Measurements from ENCODE around the gene PGLYRP2.

Gene PGLYRP2

DNA sequence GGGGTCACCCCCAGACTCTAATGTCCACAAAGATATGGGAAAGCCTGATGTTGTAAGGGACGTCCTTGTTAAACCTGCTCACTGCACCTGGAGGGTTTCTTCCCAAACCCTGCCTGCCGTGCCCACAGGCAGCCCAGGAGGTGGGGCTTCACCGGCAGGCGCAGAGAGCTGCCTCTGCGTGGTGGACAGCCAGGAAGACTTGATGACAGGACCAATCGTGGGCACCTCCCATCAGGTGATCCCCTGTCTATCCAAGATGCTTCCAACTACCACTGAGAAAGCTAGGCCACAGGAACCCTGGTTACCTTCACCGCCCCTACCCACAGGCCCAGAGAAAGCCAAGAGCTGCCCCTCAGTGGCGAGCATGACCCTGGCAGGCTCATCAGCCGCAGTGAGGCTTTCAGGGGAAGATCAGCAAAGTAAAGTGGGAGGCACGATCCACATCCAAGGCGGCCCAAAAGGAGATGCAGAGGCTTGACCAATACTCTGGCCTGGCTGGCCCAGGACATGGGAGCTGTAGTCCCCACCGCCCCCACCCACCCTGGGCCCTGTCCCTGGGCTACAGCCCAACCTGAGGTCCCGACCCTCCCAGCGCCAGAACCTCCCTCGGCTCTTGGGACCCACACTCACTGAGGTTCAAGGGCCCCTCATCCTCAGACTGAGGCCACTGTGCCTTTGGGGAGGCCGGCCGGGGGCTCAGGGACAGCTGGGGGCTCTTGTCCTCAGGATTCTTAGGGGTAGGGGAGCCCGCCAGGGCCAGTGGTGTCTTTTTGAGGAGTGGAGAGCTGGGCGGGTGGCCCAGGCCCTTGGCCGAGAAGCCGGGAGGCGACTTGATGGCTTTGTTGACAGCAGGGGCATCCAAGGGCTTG lies 50.1 kb downstream of the PGLYRP2 start:
- Mint-ChIP-seq H3K4me3 (no peak overlapping the region), H3K36me3 (peaks cover 35% of the 10 kb centered on the region), H3K9me3 (no peaks in the 10 kb centered on the region), H3K27ac (no peak overlapping the region), H3K4me1 (peaks cover 37% of the 10 kb centered on the region), H3K27me3 (no peaks in the 10 kb centered on the region)
- no peak for ATAC-seq

DNA sequence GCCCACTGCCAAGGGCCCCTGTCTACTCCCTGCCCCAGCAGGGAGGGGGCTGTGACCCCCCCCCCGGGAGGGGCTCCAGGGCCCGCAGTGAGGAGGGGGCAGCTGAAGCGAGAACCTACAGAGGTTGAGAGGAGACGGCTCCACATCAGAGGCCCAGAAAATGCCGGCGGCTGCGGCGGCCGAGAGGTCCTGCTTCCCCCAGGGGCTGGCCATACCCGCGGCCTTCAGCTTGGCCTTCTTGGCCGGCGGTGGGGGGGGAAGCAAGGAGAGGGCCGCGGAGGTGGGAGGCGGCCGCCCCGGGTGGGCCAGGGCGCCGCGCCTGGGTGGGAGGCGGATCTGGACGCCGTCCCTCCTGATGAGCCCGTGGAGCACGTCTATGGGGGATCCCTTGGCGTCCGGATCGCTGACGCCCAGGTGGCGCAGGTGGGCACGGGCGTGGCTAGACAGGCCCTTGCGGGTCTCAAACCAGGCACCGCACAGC lies 51.3 kb downstream of the PGLYRP2 start:
- peaks cover 47% of the 10 kb centered on the region for H3K36me3 Mint-ChIP-seq
- no peak overlapping the region for H3K27ac Mint-ChIP-seq
- no peaks in the 10 kb centered on the region for H3K27me3 Mint-ChIP-seq
- H3K4me3 Mint-ChIP-seq = no peak overlapping the region
- no peaks in the 10 kb centered on the region for H3K9me3 Mint-ChIP-seq
- peaks cover 29% of the 10 kb centered on the region for H3K4me1 Mint-ChIP-seq
- ATAC-seq = no peak

DNA sequence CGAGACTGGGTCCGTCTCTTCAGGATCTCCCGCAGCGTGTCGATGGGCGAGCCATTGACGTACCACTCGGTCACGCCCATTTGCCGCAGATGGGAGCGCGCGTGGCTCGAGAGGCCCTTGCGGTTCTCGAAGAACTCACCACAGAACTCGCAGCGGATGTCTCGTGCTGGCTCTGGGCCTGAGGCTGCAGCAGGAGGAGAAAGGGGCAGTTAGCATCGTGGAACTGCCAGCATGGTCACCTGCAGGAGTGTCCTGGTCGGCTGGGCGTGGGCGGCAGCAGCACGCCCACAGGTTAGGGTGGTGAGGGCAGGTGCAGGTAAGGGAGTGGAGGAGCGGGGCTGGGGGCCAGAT lies 52.0 kb downstream of the PGLYRP2 start:
- Mint-ChIP-seq H3K27me3 (no peaks in the 10 kb centered on the region), H3K27ac (no peak overlapping the region)

DNA sequence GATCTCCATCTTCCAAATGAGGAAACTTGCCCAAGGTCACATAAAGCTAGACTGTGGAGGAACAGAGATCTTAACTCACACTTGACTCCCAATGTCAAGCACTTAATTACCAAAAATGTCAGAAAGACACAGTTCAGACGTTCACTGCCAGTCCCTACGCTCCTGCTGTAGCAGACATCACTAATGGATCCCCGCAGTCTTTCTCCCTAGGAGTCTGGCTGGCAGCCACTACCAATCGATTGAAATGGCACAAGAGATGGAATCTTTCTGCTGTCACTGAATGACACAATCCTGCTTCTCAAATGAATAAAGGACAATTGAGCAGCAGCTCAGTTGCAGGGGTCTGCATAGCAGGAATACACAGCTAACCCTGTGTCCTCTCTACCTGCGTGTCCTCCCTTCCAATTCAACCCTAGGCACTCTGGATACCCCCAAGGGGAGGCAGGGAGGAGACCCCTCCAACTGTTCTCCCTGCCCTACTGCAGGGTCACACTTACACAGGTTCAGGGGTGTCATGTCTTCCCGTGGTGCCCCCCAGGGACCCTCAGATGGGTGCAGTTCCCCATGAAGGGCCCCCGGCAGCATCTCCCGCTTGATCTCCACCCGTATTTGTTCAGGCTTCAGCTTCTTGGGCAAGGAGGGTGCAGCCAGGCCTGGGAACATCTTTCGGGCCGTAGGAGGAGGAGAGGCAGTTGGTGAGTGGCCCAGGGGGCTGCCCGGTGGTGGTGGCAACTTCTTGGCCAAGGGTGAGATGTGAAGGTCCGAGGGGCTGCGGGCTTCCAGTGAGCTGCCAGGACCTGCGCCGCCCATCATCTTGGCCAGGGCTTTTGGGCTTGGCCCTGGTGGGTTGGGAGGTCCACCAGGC lies 52.6 kb downstream of the PGLYRP2 start:
- Mint-ChIP-seq H3K27me3 (no peaks in the 10 kb centered on the region), H3K4me3 (no peak overlapping the region), H3K27ac (no peak overlapping the region), H3K4me1 (peaks cover 23% of the 10 kb centered on the region), H3K36me3 (peaks cover 58% of the 10 kb centered on the region), H3K9me3 (no peaks in the 10 kb centered on the region)
- no peak for ATAC-seq

More for the DNA sequence above, 52.0 kb downstream of the PGLYRP2 start:
- ATAC-seq = no peak
- H3K36me3 Mint-ChIP-seq = peaks cover 54% of the 10 kb centered on the region
- no peak overlapping the region for H3K4me3 Mint-ChIP-seq
- H3K4me1 Mint-ChIP-seq = peaks cover 26% of the 10 kb centered on the region
- no peaks in the 10 kb centered on the region for H3K9me3 Mint-ChIP-seq

DNA sequence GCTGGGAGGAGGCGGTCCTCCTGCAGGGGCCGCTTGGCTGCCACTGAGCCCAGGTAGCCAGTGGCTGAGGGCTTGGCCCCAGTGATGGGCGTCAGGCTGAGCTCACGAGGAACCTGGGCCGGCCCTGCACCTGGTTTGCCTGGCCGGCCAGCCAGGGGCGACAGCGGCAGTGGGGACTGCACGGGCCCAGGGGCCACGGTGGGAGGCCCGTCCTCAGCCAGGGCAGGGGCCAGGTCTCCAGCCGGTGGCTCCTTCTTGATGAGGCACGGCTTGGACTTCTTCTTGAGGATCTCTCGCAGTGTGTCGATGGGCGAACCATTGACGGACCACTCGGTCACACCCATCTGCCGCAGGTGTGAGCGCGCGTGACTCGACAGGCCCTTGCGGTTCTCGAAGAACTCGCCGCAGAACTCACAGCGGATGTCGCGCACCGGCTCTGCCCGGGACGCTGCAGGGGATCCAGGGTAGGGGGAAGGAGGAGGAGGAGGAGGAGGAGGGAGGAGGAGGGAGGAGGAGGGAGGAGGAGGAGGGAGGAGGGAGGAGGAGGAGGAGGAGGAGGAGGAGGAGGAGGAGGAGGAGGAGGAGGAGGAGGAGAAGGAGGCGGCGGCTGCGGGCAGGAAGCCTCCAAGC lies 53.9 kb downstream of the PGLYRP2 start:
- Mint-ChIP-seq H3K27ac (no peak overlapping the region), H3K4me3 (no peak overlapping the region), H3K9me3 (no peaks in the 10 kb centered on the region), H3K27me3 (no peaks in the 10 kb centered on the region), H3K36me3 (peaks cover 58% of the 10 kb centered on the region), H3K4me1 (peaks cover 10% of the 10 kb centered on the region)
- ATAC-seq = no peak

DNA sequence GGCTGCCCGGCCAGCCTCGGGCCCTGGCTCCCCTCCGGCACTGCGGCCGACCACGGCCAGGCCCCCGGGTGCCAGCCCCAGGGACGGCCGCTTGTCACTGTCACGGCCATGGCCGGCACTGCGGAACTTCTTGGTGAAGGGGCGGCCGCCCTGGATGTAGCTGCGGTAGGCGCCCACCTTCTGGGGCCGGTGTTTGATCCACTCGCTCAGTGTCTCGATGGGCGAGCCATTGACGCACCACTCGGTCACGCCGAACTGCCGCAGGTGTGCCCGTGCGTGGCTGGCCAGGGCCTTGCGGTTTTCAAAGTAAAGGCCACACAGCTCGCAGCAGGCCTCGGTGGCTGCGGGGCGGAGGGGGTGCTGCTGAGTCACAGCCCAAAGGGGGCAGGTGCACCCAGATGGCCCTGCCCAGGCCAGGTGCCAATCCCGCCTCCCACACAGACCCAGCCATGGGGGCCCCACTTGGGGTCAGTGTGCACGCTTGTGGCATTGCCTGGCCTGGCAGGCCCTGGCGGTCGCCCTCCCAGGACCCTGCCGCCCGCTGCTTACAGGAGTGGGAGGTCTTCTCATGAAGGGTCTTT lies 54.5 kb downstream of the PGLYRP2 start:
- Mint-ChIP-seq H3K36me3 (peaks cover 58% of the 10 kb centered on the region), H3K9me3 (no peaks in the 10 kb centered on the region), H3K4me1 (peaks cover 9% of the 10 kb centered on the region), H3K4me3 (no peak overlapping the region), H3K27ac (no peak overlapping the region), H3K27me3 (no peaks in the 10 kb centered on the region)
- ATAC-seq = peak; percentile 4

DNA sequence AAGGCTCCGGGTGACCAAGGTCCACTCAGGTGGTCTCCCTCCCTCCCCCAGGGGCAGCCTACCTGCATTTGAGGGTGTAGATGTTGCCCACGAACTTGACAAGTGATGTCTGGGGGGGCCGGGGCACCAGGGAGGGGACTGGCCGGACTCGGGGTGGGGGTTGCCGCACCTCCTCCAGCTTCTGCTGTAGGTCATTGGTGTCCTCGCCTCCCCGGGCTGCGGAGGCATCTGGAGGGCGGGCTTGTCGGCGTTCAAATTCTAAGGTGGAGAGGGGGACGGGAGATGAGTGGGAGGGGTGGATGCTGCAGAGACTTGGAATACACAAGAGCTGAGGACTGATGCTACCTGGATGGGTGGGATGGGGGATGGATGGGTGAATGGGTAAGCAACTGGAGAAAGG lies 55.2 kb downstream of the PGLYRP2 start:
- Mint-ChIP-seq H3K27ac (no peak overlapping the region), H3K9me3 (no peaks in the 10 kb centered on the region), H3K4me1 (peaks cover 15% of the 10 kb centered on the region), H3K27me3 (no peaks in the 10 kb centered on the region), H3K36me3 (peaks cover 58% of the 10 kb centered on the region), H3K4me3 (no peak overlapping the region)
- no peak for ATAC-seq

DNA sequence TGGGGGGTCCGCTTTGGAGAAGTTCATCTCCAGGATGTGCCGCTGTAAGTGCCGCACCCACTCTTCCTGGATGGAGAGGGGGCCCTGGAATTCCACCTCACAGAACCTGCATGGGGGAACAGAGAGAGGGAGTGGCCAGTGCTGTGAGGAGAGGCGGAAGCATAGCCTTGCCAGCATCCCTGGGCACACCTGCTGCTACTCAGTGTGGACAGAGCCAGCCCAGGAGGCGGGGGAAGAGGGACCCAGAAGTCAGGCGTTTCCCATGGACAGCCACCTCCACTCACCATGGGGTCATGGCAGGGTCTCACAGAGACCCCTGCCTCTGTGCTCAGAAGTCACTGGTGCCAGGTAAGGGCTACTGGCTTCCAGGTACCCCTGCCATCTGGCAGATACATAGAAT lies 56.2 kb downstream of the PGLYRP2 start:
- Mint-ChIP-seq H3K9me3 (no peaks in the 10 kb centered on the region), H3K27ac (no peak overlapping the region), H3K27me3 (no peaks in the 10 kb centered on the region), H3K4me1 (peaks cover 25% of the 10 kb centered on the region), H3K36me3 (peaks cover 52% of the 10 kb centered on the region), H3K4me3 (no peak overlapping the region)
- no peak for ATAC-seq

DNA sequence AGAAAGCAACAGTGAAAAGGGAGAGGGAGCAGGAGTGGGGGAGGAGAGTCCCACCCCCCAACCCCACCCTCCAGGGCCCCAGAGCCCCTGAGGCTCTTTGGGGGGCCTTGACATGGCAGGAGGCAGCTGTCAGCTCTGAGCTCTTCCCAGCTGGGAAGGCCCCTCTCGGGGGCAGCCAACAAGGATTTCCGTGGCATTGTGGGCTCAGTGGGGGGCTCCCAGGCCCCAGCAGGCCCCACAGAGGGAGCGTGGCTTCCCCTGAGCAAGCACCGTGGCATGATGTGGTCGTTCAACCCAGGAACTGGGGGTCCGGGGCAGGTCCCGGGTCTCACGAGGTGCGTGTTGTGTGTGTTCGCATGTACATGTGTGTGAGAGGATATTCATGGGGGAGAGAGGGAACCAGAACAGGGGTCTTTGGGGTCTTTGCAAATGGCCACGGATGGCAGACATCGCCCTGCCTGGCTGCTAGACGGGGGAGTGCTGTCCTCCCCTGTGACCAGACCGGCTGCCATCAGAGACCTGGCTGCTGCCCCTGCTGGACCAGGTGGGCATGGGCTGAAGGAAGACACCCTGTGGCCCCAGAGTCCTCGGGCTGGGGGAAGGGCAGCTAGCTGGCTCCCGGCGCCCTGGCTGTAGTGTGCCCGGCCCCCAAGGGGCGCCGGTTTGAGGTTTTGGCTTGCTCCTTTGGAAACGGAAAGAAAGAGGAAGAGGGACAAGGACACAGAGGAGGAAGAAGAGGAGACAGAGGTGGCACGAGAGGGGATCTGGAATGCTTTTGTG lies 56.8 kb downstream of the PGLYRP2 start:
- H3K27me3 Mint-ChIP-seq = no peaks in the 10 kb centered on the region
- no peaks in the 10 kb centered on the region for H3K9me3 Mint-ChIP-seq
- ATAC-seq = no peak
- H3K36me3 Mint-ChIP-seq = peaks cover 46% of the 10 kb centered on the region
- H3K4me3 Mint-ChIP-seq = no peak overlapping the region
- H3K4me1 Mint-ChIP-seq = peaks cover 30% of the 10 kb centered on the region
- H3K27ac Mint-ChIP-seq = no peak overlapping the region

DNA sequence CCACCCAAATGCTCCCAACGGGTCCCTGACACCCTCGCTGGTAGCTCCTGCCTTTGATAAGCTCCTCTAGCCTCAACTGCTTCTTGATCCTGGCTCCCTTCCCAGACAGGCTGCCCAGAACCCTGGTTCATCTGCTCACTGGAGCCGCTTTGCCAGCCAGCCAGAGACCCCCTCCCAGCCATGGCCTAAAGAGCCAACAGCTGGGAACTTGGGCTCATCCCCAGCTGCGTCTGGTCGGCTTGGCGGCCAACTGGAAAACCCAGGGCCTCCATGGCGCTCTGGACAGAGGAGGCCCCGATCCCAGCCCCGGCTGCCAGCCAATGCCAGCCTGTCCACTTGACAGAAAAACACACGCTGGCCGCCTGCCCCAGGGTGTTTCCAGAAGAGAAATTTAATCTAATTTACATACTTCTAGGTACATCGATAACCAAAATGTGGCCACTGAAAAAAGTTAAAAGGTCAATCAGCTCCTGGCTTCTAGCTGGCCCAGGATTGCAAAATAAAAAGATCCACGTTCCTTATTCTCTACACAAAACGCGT lies 57.5 kb downstream of the PGLYRP2 start:
- peaks cover 32% of the 10 kb centered on the region for H3K4me1 Mint-ChIP-seq
- no peak overlapping the region for H3K27ac Mint-ChIP-seq
- H3K9me3 Mint-ChIP-seq = no peaks in the 10 kb centered on the region
- no peak overlapping the region for H3K4me3 Mint-ChIP-seq
- ATAC-seq = no peak
- peaks cover 40% of the 10 kb centered on the region for H3K36me3 Mint-ChIP-seq
- no peaks in the 10 kb centered on the region for H3K27me3 Mint-ChIP-seq

DNA sequence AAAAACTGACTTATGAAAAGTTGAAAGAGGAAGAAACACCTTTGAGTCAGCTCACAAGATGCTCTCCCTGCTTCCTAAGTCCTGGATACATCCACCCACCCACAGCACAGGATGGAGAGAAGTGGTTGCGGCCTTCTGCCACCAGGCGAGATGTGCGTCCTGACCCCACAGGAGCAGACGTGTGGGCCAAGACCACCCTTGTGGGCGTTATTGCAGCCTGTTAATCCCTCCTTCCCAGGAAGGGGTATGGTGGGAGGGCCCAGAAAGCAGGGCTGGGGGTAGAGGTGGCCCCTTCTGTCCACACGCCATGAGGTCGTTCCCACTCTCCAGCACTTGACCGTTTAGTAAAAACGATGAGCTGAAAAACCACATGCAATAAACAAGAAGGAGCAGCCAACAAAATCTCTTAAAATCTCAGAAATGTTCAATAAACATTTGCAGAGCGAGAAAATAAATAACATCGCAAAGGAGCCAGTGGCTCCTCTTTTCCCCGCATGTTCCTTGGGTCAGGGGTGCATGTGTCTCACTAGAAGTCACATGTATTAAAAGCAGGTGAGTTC lies 58.1 kb downstream of the PGLYRP2 start:
- Mint-ChIP-seq H3K27me3 (no peaks in the 10 kb centered on the region), H3K36me3 (peaks cover 40% of the 10 kb centered on the region), H3K4me1 (peaks cover 38% of the 10 kb centered on the region)

DNA sequence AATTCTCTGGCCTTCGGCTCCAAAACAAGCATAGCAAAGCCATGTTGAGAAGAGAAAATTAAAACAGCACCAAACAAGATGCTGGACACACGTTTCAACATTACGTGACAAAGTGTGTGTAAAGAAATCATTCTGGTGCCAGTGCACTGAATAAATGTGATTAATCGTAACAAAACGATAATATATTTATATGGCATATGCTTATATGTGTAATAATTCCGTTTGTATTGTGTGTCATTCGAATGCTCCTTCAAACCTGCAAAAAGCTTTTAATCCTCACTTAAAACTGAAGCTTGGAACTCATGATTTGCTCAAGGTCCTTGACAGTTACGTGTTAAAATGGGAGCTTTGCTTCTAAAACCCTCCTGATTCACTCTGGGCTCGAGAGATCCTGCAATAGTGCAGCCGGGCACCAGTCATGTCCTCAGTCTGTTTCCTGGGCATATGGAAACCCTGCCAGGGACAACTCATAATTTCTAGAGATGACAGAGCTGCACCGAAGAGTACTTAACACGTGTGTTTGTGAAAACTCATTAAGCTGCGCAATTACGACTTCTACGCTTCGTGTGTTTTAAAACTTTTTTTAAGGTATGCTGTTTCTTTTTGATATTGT lies 59.8 kb downstream of the PGLYRP2 start:
- Mint-ChIP-seq H3K9me3 (no peaks in the 10 kb centered on the region), H3K36me3 (peaks cover 40% of the 10 kb centered on the region), H3K27me3 (no peaks in the 10 kb centered on the region), H3K4me1 (peaks cover 46% of the 10 kb centered on the region), H3K27ac (peak overlapping the region; percentile 99), H3K4me3 (peak overlapping the region; percentile 100)
- ATAC-seq = no peak

More for the DNA sequence above, 58.1 kb downstream of the PGLYRP2 start:
- H3K4me3 Mint-ChIP-seq = no peak overlapping the region
- H3K9me3 Mint-ChIP-seq = no peaks in the 10 kb centered on the region
- ATAC-seq = no peak
- H3K27ac Mint-ChIP-seq = no peak overlapping the region
